CD4-positive, alpha-beta T cell (primary cell): Measurements from ENCODE around the gene DGCR6L. TPM values are rescaled to one million over a fixed set of nuclear protein-coding genes. Genes with fewer than 3 reads are reported as not detected.
A peak's percentile ranks its signal among the peaks of the same experiment; 100 is the strongest.
"Not testable (repeated sequence)": the region's sequence is repeated elsewhere in the genome, so short reads cannot be mapped to it uniquely, and the experiment has no call there.

Experiments used
- ATAC-seq: fragments of 200-7000 bp; cut with Tn5 transposase; one replicate; pipeline ENCODE4 v1.10.0; 2022; ENCODE audit warnings: mild to moderate bottlenecking; ENCODE audit not compliant: poor library complexity
- CTCF ChIA-PET: fragments of 350-600 bp; sonication (Branson Sonifier 250); formaldehyde crosslinking; loops from one replicate; lab custom pipeline; 2021; ENCODE audit warnings: antibody characterized with exemption, inconsistent platforms; lab: Charles Lee
- POLR2A ChIA-PET: fragments of 350-600 bp; sonication (Branson Sonifier 250); formaldehyde crosslinking; loops from one replicate; lab custom pipeline; 2021; ENCODE audit warnings: antibody characterized with exemption, inconsistent platforms; lab: Charles Lee
- DNase-seq, 14 experiments: peaks; one replicate each; pipeline ENCODE4 v3.0.0-alpha.2; 2013 to 2020; ENCODE audit warnings: mixed read lengths in 2 of 14
- H3K27ac ChIP-seq, 2 donors: one replicate each; pipeline versions ENCODE4 v1.5.1 to v1.7.0; 2013; ENCODE audit warnings: low read length in 2 of 2, low read depth in 1 of 2, mild to moderate bottlenecking in 1 of 2
- H3K27me3 ChIP-seq, 2 experiments: 1 replicate in 1 of 2; 2 replicates in 1 of 2; pipeline versions ENCODE4 v1.6.1 to v1.7.0; 2013; ENCODE audit warnings: low read length in 2 of 2, control low read depth in 1 of 2, mild to moderate bottlenecking in 1 of 2, moderate library complexity in 1 of 2; ENCODE audit not compliant: insufficient read depth in 2 of 2, control insufficient read depth in 1 of 2
- H3K36me3 ChIP-seq: one replicate; pipeline ENCODE4 v1.6.1; 2013; ENCODE audit warnings: low read length, control low read depth; ENCODE audit not compliant: insufficient read depth
- H3K4me1 ChIP-seq: one replicate; pipeline ENCODE4 v1.6.1; 2013; ENCODE audit warnings: low read length, control low read depth; ENCODE audit not compliant: insufficient read depth
- H3K4me3 ChIP-seq: one replicate; pipeline ENCODE4 v1.5.1; 2013; ENCODE audit warnings: mild to moderate bottlenecking, low read length, moderate library complexity
- H3K9me3 ChIP-seq, 2 experiments: 1 replicate in 1 of 2; 2 replicates in 1 of 2; pipeline versions ENCODE4 v1.6.1 to v1.7.0; 2013; ENCODE audit warnings: low read length in 2 of 2, mild to moderate bottlenecking in 2 of 2, control low read depth in 1 of 2, moderate library complexity in 1 of 2; ENCODE audit not compliant: control insufficient read depth in 1 of 2, insufficient read depth in 1 of 2
- H3K27ac Mint-ChIP-seq: one replicate; pipeline ENCODE4 v1.8.0; 2020; ENCODE audit warnings: mixed read lengths
- H3K27me3 Mint-ChIP-seq: one replicate; pipeline ENCODE4 v1.8.0; 2021; ENCODE audit warnings: mixed read lengths
- H3K36me3 Mint-ChIP-seq: one replicate; pipeline ENCODE4 v1.8.0; 2021; ENCODE audit warnings: low read depth, mixed read lengths
- H3K4me1 Mint-ChIP-seq: one replicate; pipeline ENCODE4 v1.8.0; 2021; ENCODE audit warnings: low read depth, mixed read lengths
- H3K4me3 Mint-ChIP-seq: one replicate; pipeline ENCODE4 v1.8.0; 2020; ENCODE audit warnings: mild to moderate bottlenecking, mixed read lengths
- H3K9me3 Mint-ChIP-seq: one replicate; pipeline ENCODE4 v1.8.0; 2020; ENCODE audit warnings: mixed read lengths
- intact Hi-C, 2 experiments: fragments of 100-400 bp; cut with DNase I in 1 of 2; cut with micrococcal nuclease in 1 of 2; formaldehyde crosslinking; loops; one replicate each; pipeline versions ENCODE4 v1.15.1 to v1.9.0; 2023 to 2025; cut with DNase I, micrococcal nuclease
- polyA plus RNA-seq, 2 donors: library from polyadenylated mRNA; unstranded; fragments of 120-200 nt; gene quantifications; one replicate each; pipeline ENCODE4 v1.2.1, GENCODE V29; 2013
- total RNA-seq, 174 experiments: library from RNA in 2 of 174; stranded (reverse) in 2 of 174; gene quantifications; one replicate each; pipeline ENCODE4 v1.2.3 and lab custom pipeline; 2021 to 2026
- TF ChIP-seq, protein P1 (sequence below): fragments of 200-600 bp; IDR thresholded peaks from one replicate; pipeline ENCODE4 v1.8.0; 2022; ENCODE audit warnings: antibody characterized with exemption, mild to moderate bottlenecking

DGCR6L gene
- total RNA-seq (10 to 100 TPM; 29.1 to 31.2 TPM), total RNA-seq (lab: John Stamatoyannopoulos, UW) (4.5 to 50.1 (median 25.1) reads per million in 172 experiments)
- 55.2 TPM for polyA plus RNA-seq (2013, experiment 1 of 2)
- polyA plus RNA-seq (2013, experiment 2 of 2), result 55.0 TPM

DNA sequence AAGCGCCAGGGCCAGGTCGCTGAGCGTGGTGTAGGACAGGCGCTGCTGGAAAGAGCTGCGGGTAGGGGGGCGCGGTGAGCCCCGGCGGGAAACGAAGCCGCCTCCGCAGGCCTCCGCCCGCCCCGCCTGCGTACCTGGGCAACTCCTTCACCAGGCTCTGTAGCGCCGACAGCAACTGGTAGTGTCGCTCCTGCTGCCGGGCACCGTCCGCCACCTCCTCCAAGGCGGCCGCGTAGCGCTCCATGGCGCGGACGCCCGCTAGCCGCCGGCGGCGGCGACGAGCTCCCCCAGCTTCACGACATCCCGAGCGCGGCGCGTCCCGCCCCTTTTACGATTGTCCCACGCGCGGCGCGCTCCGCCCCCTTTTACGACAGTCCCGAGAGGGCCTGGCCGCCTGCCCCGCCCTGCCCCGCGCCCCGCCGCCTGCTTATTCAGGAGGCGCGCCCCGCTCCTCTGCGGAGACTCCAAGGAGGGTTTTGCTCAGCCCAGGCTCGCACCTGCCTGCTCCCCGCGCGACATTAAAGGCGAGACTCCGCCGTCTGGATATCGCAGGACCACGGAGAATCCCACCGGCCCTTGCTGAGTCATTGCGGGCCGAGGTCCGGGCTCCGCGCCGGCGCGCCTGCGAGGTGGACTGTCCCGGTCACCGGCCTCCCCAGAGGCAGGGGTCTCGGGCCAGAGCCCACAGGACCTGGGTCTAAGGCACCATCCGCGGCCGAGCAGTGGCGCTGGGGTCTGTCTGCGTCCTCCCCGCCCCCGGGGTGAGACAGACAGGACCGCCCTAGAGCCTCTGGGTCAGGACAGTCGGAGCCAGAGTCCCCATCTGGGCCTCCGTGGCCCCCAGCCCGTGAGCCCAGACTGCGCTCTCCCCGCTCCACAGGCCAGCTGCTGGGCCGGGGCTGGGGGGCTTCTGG lies at the start of gene DGCR6L:
TSS of gene DGCR6L (minus strand) at position 316 of the 914 bp plus-strand sequence. CDS start at position 244, 72 bp downstream.
- Mint-ChIP-seq H3K27ac (peak within 1 kb of the TSS; percentile 87), H3K36me3 (peaks cover 12% of the 10 kb centered on the region), H3K4me3 (peak within 1 kb of the TSS; percentile 89), H3K27me3 (no peaks in the 10 kb centered on the region), H3K4me1 (peaks cover 61% of the 10 kb centered on the region), H3K9me3 (no peaks in the 10 kb centered on the region)
- no peaks in the 10 kb centered on the region for H3K9me3 ChIP-seq
- ChIA-PET CTCF (interaction anchor here (0.7 to 0.8 kb wide), 2 partner anchors 74 to 98 kb away, joined by 3 read pairs; partner anchors contain the start of gene ZNF74), POLR2A (interaction anchor here (0.7 to 1.7 kb wide), 9 partner anchors 9 to 383 kb away, joined by 3 to 12 read pairs (median 4); partner anchors contain the start of genes TRMT2A and ZNF74)
- TF ChIP-seq, protein P1, sequence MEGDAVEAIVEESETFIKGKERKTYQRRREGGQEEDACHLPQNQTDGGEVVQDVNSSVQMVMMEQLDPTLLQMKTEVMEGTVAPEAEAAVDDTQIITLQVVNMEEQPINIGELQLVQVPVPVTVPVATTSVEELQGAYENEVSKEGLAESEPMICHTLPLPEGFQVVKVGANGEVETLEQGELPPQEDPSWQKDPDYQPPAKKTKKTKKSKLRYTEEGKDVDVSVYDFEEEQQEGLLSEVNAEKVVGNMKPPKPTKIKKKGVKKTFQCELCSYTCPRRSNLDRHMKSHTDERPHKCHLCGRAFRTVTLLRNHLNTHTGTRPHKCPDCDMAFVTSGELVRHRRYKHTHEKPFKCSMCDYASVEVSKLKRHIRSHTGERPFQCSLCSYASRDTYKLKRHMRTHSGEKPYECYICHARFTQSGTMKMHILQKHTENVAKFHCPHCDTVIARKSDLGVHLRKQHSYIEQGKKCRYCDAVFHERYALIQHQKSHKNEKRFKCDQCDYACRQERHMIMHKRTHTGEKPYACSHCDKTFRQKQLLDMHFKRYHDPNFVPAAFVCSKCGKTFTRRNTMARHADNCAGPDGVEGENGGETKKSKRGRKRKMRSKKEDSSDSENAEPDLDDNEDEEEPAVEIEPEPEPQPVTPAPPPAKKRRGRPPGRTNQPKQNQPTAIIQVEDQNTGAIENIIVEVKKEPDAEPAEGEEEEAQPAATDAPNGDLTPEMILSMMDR, result no peak
- peak within 1 kb of the TSS; percentile 24 to 67 for H3K27ac ChIP-seq
- intact Hi-C loops, result loop anchor here (2.0 to 5.0 kb wide), 3 partner anchors 21 to 75 kb away; partner anchors contain the start of gene ZNF74 (in 2 of the 2)
- H3K36me3 ChIP-seq, result peaks cover 14% of the 10 kb centered on the region
- DNase-seq (peak; percentile 92 to 99 (median 97)), ATAC-seq (peak; percentile 71)
- H3K4me1 ChIP-seq, result peaks cover 70% of the 10 kb centered on the region
- no peaks in the 10 kb centered on the region for H3K27me3 ChIP-seq
- H3K4me3 ChIP-seq, result peak within 1 kb of the TSS; percentile 70

DNA sequence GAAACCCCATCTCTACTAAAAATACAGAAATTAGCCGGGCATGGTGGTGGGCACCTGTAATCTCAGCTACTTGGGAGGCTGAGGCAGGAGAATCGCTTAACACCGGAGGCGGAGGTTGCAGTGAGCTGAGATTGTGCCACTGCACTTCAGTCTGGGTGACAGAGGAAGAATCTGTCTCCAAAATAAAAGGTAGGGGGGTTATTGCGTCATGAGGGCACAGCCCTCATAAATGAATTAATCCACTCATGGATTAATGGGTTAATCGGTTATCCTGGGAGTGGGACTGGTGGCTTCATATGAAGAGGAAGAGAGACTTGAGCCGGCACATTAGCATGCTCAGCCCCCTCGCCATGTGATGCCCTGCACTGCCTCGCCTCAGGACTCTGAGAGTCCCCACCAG lies 49.0 kb upstream of the DGCR6L start:
- H3K4me3 Mint-ChIP-seq, H3K27ac Mint-ChIP-seq, H3K9me3 ChIP-seq, H3K36me3 Mint-ChIP-seq, intact Hi-C loops, H3K4me1 ChIP-seq, CTCF ChIA-PET, H3K27me3 ChIP-seq, H3K9me3 Mint-ChIP-seq, H3K36me3 ChIP-seq, ATAC-seq, H3K4me3 ChIP-seq, H3K27ac ChIP-seq, H3K27me3 Mint-ChIP-seq, POLR2A ChIA-PET: not testable (repeated sequence)
- DNase-seq, result peak in 1 of 14 experiments; percentile 0
- H3K4me1 Mint-ChIP-seq, result peaks cover 16% of the 10 kb centered on the region

DNA sequence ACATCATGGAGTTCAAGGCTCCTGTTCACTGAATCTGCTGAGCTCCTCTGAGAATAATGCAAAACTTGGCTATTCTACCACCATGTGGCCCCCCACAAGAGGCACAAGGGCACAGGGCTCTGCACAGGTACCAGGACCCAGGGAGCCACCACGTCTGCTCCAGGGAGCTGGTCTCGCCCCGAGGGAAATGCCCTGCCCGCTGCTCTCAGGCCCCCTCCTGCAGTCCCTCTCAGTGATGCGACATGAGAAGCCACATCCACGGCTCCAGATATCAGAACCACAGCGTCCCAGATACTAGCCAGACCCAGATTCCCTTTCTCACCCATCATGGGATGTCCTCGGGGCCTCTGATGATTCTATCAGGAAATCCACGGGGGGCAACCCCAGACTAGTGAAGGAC lies 47.0 kb upstream of the DGCR6L start:
- POLR2A ChIA-PET, H3K27ac Mint-ChIP-seq, H3K36me3 Mint-ChIP-seq, intact Hi-C loops, H3K9me3 ChIP-seq, H3K4me3 Mint-ChIP-seq, CTCF ChIA-PET, H3K27me3 ChIP-seq, DNase-seq, H3K4me3 ChIP-seq, H3K27ac ChIP-seq, H3K9me3 Mint-ChIP-seq, ATAC-seq, H3K36me3 ChIP-seq, H3K27me3 Mint-ChIP-seq: not testable (repeated sequence)
- peaks cover 11% of the 10 kb centered on the region for H3K4me1 ChIP-seq
- peaks cover 25% of the 10 kb centered on the region for H3K4me1 Mint-ChIP-seq

DNA sequence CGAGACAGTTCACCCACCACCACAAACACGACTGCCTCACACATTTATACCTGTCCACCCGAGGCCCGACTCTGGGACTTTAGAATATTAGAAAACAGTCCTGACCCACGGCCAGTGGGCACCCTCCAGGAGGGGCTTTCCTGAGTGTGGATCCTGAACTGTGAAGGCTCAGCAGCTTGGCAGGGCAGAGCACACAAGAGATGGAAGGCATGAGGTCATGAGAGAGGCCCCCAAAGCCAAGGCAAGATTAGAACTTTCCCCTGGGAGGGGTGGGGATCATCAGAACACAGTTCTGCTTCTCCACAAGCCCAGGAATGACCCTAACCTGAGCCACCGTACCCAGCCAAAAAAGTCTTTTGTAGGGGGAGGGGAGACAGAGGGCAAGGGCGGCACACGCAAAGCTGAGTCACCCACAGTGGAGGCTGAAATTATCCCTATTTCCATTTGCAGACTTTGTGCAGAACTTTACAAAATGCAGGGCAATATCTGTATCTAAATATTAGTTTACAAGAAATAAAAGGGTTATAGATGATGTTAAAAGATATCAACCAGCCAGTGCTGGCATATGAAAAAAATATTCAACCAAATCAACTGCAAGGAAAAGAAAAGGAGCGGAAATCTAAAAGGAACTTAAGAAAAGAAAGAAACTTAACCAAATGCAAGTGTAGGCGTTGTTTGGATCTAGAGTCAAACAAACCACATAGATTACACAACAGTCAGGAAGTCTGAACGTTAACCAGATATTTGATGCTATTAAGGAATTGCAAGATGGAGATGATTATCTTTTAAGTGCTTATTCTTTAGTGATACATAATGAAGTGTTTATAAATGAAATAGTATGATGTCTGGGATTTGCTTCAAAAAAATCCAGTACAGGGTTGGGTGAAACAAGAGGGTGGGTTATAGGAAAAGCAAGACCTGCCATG lies 44.7 kb upstream of the DGCR6L start:
- DNase-seq, result peak in 1 of 14 experiments; percentile 4
- CTCF ChIA-PET, H3K27ac Mint-ChIP-seq, H3K36me3 Mint-ChIP-seq, H3K27me3 Mint-ChIP-seq, H3K27me3 ChIP-seq, H3K36me3 ChIP-seq, POLR2A ChIA-PET, H3K9me3 Mint-ChIP-seq, intact Hi-C loops, ATAC-seq, H3K9me3 ChIP-seq, H3K4me3 ChIP-seq, H3K27ac ChIP-seq: not testable (repeated sequence)
- peaks cover 11% of the 10 kb centered on the region for H3K4me1 ChIP-seq
- peak overlapping the region; percentile 20 for H3K4me3 Mint-ChIP-seq
- H3K4me1 Mint-ChIP-seq, result peaks cover 26% of the 10 kb centered on the region

DNA sequence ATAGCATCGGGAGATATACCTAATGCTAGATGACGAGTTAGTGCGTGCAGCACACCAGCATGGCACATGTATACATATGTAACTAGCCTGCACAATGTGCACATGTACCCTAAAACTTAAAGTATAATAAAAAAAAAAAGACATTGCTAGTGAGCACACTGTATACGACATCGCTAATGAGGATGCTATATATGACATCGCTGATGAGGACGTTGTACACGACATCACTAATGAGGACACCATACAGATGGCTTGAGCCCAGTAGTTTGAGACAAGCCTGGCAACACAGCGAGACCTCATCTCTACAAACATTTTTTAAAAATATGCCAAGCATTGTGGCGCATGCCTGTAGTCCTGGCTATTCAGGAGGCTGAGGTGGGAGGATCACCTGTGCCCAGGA lies 42.5 kb upstream of the DGCR6L start:
- H3K4me3 ChIP-seq, POLR2A ChIA-PET, intact Hi-C loops, ATAC-seq, H3K27me3 Mint-ChIP-seq, H3K9me3 ChIP-seq, H3K27ac ChIP-seq, H3K27me3 ChIP-seq, H3K4me3 Mint-ChIP-seq, H3K36me3 ChIP-seq, H3K36me3 Mint-ChIP-seq, CTCF ChIA-PET, H3K27ac Mint-ChIP-seq, H3K9me3 Mint-ChIP-seq: not testable (repeated sequence)
- peak in 1 of 14 experiments; percentile 0 for DNase-seq
- H3K4me1 ChIP-seq, result peaks cover 11% of the 10 kb centered on the region
- peaks cover 26% of the 10 kb centered on the region for H3K4me1 Mint-ChIP-seq
